ENCODE measurements around the gene CALN1.

The CALN1 gene

GRCh38 chr7:72321637-72322036, 90.5 kb downstream of the CALN1 start:
- no peak for DNase-seq

- no peak for DNase-seq
Measured at GRCh38 chr7:72321081-72321480, 91.1 kb downstream of the CALN1 start.

- peak; percentile 24 for DNase-seq
Measured at GRCh38 chr7:72317341-72317740, 94.8 kb downstream of the CALN1 start.

- DNase-seq: no peak
Measured at GRCh38 chr7:72316148-72316547, 96.0 kb downstream of the CALN1 start.

GRCh38 chr7:72313906-72314305, 98.2 kb downstream of the CALN1 start:
- no peak for DNase-seq

- DNase-seq: no peak
Measured at GRCh38 chr7:72310301-72310700, 101.8 kb downstream of the CALN1 start.

- no peak for DNase-seq
Measured at GRCh38 chr7:72309476-72309875, 102.7 kb downstream of the CALN1 start.

GRCh38 chr7:72308986-72309385, 103.2 kb downstream of the CALN1 start:
- no peak for DNase-seq

- no peak for DNase-seq
Measured at GRCh38 chr7:72307566-72307965, 104.6 kb downstream of the CALN1 start.

GRCh38 chr7:72298912-72299311, 113.2 kb downstream of the CALN1 start:
- DNase-seq: no peak

- DNase-seq: no peak
Measured at GRCh38 chr7:72298091-72298490, 114.0 kb downstream of the CALN1 start.

- DNase-seq: no peak
Measured at GRCh38 chr7:72297636-72298035, 114.5 kb downstream of the CALN1 start.

- DNase-seq: no peak
Measured at GRCh38 chr7:72292794-72293193, 119.3 kb downstream of the CALN1 start.

GRCh38 chr7:72292118-72292517, 120.0 kb downstream of the CALN1 start:
- no peak for DNase-seq

- DNase-seq: no peak
Measured at GRCh38 chr7:72286519-72286918, 125.6 kb downstream of the CALN1 start.

GRCh38 chr7:72283309-72283708, 128.8 kb downstream of the CALN1 start:
- no peak for DNase-seq

- no peak for DNase-seq
Measured at GRCh38 chr7:72281308-72281707, 130.8 kb downstream of the CALN1 start.

- DNase-seq: no peak
Measured at GRCh38 chr7:72279203-72279602, 132.9 kb downstream of the CALN1 start.

GRCh38 chr7:72278550-72278949, 133.6 kb downstream of the CALN1 start:
- no peak for DNase-seq

GRCh38 chr7:72275382-72276070, 136.6 kb downstream of the CALN1 start:
- no peak for DNase-seq

- DNase-seq: no peak
Measured at GRCh38 chr7:72272479-72272878, 139.7 kb downstream of the CALN1 start.

- no peak for DNase-seq
Measured at GRCh38 chr7:72268796-72269195, 143.3 kb downstream of the CALN1 start.

- DNase-seq: no peak
Measured at GRCh38 chr7:72268090-72268489, 144.0 kb downstream of the CALN1 start.

GRCh38 chr7:72267291-72267800, 144.8 kb downstream of the CALN1 start:
- no peak for DNase-seq

GRCh38 chr7:72266771-72267170, 145.4 kb downstream of the CALN1 start:
- no peak for DNase-seq

Measured in right hindlimb (tissue), 1 donor.